D721Med (cell line): Measurements from ENCODE around the gene AIG1.

Experiments used
- DNase-seq: peaks from one replicate; pipeline ENCODE4 v3.0.0; 2011; ENCODE audit warnings: low spot score; ENCODE audit not compliant: insufficient read length
- FAIRE-seq: peaks from 2 replicates; lab custom pipeline; 2011; peaks lifted over from hg19 to GRCh38; lab: Jason Lieb, UNC
- TF ChIP-seq, protein P1 (sequence below): IDR thresholded peaks from 2 replicates; pipeline ENCODE4 v1.5.1; 2012; ENCODE audit warnings: mild to moderate bottlenecking, control low read depth; ENCODE audit not compliant: insufficient read depth; ENCODE audit errors: missing control alignments

AIG1 gene

DNA sequence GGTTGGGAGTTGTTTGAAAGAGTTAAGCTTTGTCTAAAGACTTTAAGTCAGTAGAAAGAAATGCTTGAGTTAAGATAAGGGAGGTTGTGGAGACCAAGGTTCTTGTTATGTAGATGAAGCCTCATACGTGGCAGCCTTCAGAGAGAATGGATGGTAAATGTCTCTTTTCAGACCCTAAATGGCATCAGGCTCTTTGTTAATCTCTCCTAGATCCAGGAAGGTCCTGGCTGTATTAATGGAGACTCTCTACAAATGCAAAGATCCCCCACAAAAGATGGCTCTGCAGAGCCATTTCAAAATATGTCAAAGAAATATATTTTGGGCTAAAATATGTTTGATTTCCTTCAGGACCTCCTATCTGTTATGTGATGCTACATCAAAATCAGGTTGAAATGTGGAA, 228.2 kb downstream of the AIG1 start:
- no peak for DNase-seq
- TF ChIP-seq, protein P1, sequence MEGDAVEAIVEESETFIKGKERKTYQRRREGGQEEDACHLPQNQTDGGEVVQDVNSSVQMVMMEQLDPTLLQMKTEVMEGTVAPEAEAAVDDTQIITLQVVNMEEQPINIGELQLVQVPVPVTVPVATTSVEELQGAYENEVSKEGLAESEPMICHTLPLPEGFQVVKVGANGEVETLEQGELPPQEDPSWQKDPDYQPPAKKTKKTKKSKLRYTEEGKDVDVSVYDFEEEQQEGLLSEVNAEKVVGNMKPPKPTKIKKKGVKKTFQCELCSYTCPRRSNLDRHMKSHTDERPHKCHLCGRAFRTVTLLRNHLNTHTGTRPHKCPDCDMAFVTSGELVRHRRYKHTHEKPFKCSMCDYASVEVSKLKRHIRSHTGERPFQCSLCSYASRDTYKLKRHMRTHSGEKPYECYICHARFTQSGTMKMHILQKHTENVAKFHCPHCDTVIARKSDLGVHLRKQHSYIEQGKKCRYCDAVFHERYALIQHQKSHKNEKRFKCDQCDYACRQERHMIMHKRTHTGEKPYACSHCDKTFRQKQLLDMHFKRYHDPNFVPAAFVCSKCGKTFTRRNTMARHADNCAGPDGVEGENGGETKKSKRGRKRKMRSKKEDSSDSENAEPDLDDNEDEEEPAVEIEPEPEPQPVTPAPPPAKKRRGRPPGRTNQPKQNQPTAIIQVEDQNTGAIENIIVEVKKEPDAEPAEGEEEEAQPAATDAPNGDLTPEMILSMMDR: no peak
- no peak for FAIRE-seq

DNA sequence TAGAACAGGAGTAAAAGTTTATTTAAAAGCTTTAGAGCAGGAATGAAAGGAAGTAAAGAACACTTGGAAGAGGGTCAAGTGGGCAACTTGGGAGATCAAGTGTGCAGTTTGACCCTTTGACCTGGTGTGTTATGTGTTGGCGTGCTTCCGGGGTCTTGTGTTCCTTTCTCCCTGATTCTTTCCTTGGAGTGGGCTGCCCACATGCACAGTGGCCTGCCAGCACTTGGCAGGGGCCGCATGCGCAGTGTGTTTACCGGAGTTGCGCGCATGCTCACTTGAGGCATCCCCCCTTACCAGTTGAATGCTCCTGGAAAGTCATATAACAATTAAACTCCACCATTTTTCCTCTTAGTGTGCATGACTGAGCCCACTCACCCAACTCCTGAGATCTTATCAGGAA, 229.5 kb downstream of the AIG1 start:
- TF ChIP-seq, protein P1: no peak
- DNase-seq (no peak), FAIRE-seq (no peak)

DNA sequence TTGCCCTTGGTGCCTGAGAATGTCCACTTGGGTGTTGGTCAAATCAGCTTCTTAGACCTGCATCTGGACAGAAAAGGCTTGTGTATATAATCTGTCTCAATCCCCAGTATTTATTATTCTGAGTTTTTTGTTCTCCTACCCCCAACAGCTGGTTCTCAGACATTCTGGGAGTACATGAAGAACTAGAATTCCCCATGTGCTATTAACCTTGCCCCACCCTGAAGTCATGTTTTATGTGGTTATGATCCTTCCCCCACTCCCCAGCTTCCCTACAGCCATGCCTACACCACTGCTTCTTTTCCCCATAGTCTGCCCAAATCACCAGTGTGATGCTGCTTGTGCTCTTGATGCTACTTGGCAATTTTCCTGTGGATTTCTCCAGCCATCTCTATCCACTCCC, 232.8 kb downstream of the AIG1 start:
- TF ChIP-seq, protein P1: no peak
- FAIRE-seq: no peak
- no peak for DNase-seq

DNA sequence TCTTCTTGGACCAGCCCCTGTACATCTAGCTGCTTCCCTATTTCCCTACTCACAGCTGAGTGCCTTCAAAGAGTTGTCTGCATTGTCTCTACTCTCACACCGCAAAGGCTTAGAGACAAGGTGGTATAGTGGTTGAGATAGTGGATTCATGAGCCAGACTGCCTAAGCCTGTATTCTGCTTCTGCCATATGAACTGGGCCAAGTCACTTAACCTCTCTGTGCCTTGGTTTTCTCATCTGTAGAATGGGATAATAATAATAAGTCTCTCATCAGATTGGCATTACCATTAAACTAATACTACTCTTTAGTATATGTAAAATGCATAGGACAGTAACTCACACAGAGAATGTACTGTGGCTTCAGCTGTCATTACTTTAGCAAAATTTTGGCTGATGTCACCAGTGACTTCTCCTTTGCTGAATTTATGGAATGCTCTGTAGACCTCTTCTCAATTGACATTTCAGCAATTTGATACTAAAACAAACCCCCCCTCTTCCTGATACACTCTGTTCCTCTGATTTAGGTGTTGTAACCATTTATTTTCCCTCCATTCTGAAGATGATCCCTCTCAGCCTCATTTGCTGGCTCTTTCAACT, 233.7 kb downstream of the AIG1 start:
- DNase-seq: no peak
- TF ChIP-seq, protein P1: no peak
- no peak for FAIRE-seq

DNA sequence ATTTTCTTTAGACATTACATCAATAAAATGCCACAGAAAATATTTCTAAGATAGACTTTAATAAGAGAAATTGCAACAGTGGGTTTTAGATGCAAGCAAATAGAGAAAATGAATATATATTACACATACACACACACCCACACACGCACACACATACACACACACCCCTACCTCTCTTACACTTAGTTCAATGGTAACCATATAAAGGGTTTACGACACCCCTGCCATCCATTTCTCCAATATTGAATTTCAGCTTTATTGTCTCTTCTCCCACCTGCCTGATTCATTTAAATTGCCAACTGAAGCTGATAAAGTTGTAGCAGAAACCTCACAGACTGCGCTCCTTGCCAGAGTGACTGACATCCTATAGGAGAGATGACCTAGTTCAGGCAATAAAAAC, 235.2 kb downstream of the AIG1 start:
- FAIRE-seq: no peak
- TF ChIP-seq, protein P1: no peak

DNA sequence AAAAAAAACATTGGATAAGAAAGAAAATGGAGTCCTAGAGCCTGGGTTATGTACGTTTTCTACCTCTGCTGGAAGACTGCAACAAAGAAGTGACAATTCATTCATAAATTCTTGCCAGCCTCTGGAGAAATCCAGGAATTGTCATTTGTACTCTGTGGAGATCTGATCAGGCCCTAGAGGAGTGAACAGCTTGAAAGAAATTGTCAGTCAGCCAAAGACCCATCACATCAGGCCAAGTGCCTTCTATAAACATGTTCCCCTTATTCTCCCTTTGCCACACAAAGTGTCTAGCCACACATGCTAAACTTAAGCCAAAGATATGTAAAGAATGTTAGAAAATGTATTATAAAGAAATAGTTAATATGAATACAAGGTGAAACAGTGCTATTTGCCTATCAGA, 237.4 kb downstream of the AIG1 start:
- TF ChIP-seq, protein P1: no peak
- no peak for FAIRE-seq
- no peak for DNase-seq

More for the DNA sequence above, 235.2 kb downstream of the AIG1 start:
- DNase-seq: no peak

DNA sequence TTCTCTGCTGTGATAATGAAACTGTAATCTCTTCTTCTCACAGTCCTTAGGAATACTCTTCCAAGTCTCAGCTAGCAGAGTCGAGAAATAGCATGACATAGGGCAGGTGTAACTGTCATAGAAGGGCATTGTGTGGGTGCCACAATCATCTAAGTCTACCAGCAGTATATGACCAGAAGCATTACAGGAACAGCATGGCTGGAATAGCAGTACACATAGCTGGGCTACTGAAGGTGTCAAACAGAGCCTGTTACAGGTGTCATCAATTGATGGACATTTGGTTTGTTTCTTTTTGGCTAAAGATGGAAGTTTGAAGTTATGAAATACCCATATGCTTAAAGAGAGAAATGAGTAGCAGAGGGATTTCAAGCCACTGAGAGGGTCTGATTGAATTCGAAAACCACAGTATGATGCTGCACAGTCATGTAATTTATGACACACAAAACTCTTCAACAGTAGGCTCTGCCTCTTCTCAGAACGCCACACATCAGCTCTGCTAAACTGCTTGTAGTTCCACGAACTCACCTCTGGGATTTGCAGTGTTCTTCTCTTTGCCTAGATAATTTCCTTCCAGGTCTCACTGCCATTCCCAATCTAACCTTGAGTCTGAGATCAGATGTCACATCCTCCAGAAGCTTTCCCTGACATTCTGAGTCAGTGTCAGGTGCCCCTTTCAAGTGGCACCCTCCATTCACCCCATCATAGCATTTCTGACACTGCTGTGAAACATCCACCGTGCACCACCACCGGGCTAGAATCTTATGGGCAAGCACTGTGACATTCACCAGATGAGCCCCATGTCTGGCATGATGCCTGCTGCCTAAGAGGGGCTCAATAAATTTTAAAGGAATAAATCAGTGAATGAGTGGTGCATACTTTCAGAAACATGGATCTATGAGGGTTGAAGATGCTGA, 238.8 kb downstream of the AIG1 start:
- no peak for DNase-seq
- FAIRE-seq: no peak
- TF ChIP-seq, protein P1: no peak
